ENCODE results near the gene BCL2. TPM values are rescaled to one million over a fixed set of nuclear protein-coding genes. Genes with fewer than 3 reads are reported as not detected.
"Not testable (repeated sequence)": the region's sequence is repeated elsewhere in the genome, so short reads cannot be mapped to it uniquely, and the experiment has no call there.

BCL2 gene
- polyA plus RNA-seq, 4 donors, result 0.89 to 7.2 (median 3.8) TPM

DNA sequence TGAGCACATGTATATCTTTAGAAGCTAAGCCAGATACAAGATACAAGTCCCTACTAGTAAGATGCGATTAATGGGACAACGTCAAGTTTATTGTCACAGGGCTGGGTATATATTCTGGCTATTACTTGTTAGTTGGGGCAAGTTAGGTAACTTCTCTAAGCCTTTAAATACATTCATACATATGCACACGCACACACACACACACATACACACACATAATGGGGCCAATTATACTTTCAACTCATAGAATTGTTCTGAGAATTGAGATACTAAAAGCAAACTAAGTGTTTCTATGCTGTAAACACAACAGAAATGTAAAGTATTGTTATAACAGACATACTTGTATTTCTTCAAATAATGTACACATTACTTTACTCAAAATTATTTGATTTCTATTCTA lies 116.1 kb downstream of the BCL2 start:
- no peaks in the 10 kb centered on the region for H3K36me3 ChIP-seq (ENCODE audit: control insufficient read depth in 3 of 3, insufficient read depth in 2 of 3, low read depth in 1 of 3, low read length in 3 of 3)
- DNase-seq (no peak), FAIRE-seq (no peak)
- H3K4me1 ChIP-seq (ENCODE audit: control insufficient read depth in 3 of 3, insufficient read depth in 2 of 3, low read depth in 1 of 3, low read length in 2 of 3), result no peaks in the 10 kb centered on the region
- no peak overlapping the region for H3K27ac ChIP-seq (ENCODE audit: low read depth in 1 of 3, low read length in 2 of 3)
- H3K4me3 ChIP-seq (ENCODE audit: low read depth in 1 of 3, low read length in 3 of 3), result no peak overlapping the region
- no peaks in the 10 kb centered on the region for H3K27me3 ChIP-seq (ENCODE audit: control insufficient read depth in 3 of 3, insufficient read depth in 3 of 3, low read length in 3 of 3)
- H3K9me3 ChIP-seq (ENCODE audit: control insufficient read depth in 2 of 2, insufficient read depth in 1 of 2, low read depth in 1 of 2, low read length in 1 of 2), result no peaks in the 10 kb centered on the region
- 94 to 96% (median 96%) methylated on average over 3 of the region's 3 CpGs for WGBS, 3 donors

DNA sequence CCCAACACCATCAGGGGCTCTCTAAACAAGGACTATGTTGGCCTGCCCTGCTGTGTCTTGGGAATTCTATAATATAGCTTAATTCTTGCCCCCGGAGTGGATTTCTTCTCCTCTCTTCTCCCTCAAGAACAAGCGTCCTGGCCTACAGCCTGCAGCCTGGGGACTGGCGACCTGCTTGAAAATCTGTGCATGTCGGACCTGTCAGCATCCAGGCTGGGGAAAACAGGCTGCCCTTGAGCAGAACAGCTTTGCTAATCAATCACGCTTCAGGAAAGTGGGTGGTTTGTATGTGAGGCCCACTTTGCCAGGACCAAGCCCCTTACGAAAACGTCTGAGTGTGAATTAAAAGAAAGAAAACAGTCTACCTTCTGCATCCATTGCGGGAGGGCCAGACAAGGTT lies 116.7 kb downstream of the BCL2 start:
- H3K4me3 ChIP-seq (ENCODE audit: low read depth in 1 of 3, low read length in 3 of 3), result no peak overlapping the region
- no peaks in the 10 kb centered on the region for H3K9me3 ChIP-seq (ENCODE audit: control insufficient read depth in 2 of 2, insufficient read depth in 1 of 2, low read depth in 1 of 2, low read length in 1 of 2)
- no peak for FAIRE-seq
- peaks cover 0 to 2% (median 0%) of the 10 kb centered on the region in 3 donors for H3K4me1 ChIP-seq (ENCODE audit: control insufficient read depth in 3 of 3, insufficient read depth in 2 of 3, low read depth in 1 of 3, low read length in 2 of 3)
- no peaks in the 10 kb centered on the region for H3K36me3 ChIP-seq (ENCODE audit: control insufficient read depth in 3 of 3, insufficient read depth in 2 of 3, low read depth in 1 of 3, low read length in 3 of 3)
- no peak for DNase-seq
- WGBS, 3 donors, result 87 to 94% (median 93%) methylated on average over 8 of the region's 8 CpGs
- H3K27me3 ChIP-seq (ENCODE audit: control insufficient read depth in 3 of 3, insufficient read depth in 3 of 3, low read length in 3 of 3), result no peaks in the 10 kb centered on the region
- H3K27ac ChIP-seq (ENCODE audit: low read depth in 1 of 3, low read length in 2 of 3), result no peak overlapping the region

DNA sequence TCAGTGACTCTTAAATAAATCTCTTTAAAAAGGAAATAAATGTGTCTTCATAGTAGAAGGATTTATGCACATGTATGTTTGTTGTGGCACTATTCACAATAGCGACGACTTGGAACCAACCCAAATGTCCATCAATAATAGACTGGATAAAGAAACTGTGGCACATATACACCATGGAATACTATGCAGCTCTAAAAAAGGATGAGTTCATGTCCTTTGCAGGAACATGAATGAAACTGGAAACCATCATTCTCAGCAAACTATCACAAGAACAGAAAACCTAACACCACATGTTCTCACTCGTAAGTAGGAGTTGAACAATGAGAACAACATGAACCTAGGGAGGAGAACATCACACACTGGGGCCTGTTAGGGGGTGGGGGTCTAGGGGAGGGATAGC lies 118.1 kb downstream of the BCL2 start:
- FAIRE-seq; H3K27me3 ChIP-seq (ENCODE audit: control insufficient read depth in 3 of 3, insufficient read depth in 3 of 3, low read length in 3 of 3); DNase-seq; H3K4me1 ChIP-seq (ENCODE audit: control insufficient read depth in 3 of 3, insufficient read depth in 2 of 3, low read depth in 1 of 3, low read length in 2 of 3); H3K27ac ChIP-seq (ENCODE audit: low read depth in 1 of 3, low read length in 2 of 3); H3K4me3 ChIP-seq (ENCODE audit: low read depth in 1 of 3, low read length in 3 of 3); H3K9me3 ChIP-seq (ENCODE audit: control insufficient read depth in 2 of 2, insufficient read depth in 1 of 2, low read depth in 1 of 2, low read length in 1 of 2); H3K36me3 ChIP-seq (ENCODE audit: control insufficient read depth in 3 of 3, insufficient read depth in 2 of 3, low read depth in 1 of 3, low read length in 3 of 3): not testable (repeated sequence)
- WGBS, 3 donors, result 93 to 97% (median 95%) methylated on average over 3 of the region's 3 CpGs

DNA sequence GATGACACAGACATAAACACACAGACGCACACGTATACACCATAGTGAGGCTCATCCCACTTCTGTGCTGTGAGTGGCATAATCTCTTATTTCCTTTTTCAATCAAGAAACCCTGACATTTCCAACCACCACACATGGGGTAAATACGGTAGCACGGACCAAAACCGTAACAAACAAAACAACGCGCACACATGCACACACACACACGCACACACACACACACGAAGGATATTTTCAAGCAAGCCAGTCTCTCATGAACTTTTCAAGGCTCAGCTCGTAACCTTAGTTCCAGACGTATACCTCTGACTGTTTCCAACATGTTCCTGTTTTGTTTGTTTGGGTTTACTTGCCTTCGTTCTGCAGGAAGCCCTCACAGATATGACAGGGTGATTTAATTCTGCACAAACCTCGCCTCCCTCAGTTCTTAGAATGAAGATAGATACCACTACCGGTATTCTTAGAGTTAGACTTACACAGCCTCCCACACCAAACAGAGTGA lies 119.8 kb downstream of the BCL2 start:
- DNase-seq, result peak in 1 of 2 donors; percentile 65
- WGBS, 3 donors, result 49 to 63% (median 56%) methylated on average over 14 of the region's 14 CpGs
- H3K36me3 ChIP-seq (ENCODE audit: control insufficient read depth in 3 of 3, insufficient read depth in 2 of 3, low read depth in 1 of 3, low read length in 3 of 3), result no peaks in the 10 kb centered on the region
- FAIRE-seq, result no peak
- H3K9me3 ChIP-seq (ENCODE audit: control insufficient read depth in 2 of 2, insufficient read depth in 1 of 2, low read depth in 1 of 2, low read length in 1 of 2), result no peaks in the 10 kb centered on the region
- peak overlapping the region in 1 of 3 donors; percentile 6 for H3K27ac ChIP-seq (ENCODE audit: low read depth in 1 of 3, low read length in 2 of 3)
- H3K4me3 ChIP-seq (ENCODE audit: low read depth in 1 of 3, low read length in 3 of 3), result no peak overlapping the region
- H3K27me3 ChIP-seq (ENCODE audit: control insufficient read depth in 3 of 3, insufficient read depth in 3 of 3, low read length in 3 of 3), result no peaks in the 10 kb centered on the region
- H3K4me1 ChIP-seq (ENCODE audit: control insufficient read depth in 3 of 3, insufficient read depth in 2 of 3, low read depth in 1 of 3, low read length in 2 of 3), result peaks cover 2 to 12% (median 4%) of the 10 kb centered on the region in 3 donors

DNA sequence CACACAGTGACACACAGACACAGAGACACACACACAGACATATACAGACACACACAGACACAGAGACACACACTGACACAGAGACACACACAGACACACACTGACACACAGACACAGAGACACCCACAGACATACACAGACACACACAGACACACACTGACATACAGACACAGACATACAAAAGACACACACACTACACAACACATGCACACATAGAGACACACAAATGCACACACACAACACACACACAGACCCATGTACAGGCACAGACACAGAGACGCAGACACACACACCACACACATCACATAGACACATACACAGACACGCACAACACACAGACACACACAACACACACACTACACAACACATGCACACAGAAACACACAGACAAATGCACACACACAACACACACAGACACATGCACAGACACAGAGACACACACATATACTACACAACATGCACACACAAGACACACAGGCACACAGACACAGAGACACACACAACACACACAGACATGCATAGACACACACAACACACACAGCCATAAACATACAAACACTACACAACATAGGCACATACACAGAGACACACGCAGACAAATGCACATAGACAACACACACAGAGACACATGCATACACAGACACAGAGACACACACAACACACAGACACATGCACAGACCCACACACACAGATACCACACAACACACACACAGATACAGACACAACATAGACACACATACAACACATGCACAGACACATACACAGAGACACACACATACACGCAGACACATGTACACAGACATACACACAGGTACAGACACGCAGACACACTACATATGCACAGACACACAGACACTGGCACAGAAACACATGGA lies 120.5 kb downstream of the BCL2 start:
- FAIRE-seq (no peak), DNase-seq (no peak)
- WGBS, 3 donors, result 90 to 97% (median 93%) methylated on average over 5 of the region's 5 CpGs
- H3K36me3 ChIP-seq (ENCODE audit: control insufficient read depth in 3 of 3, insufficient read depth in 2 of 3, low read depth in 1 of 3, low read length in 3 of 3), result no peaks in the 10 kb centered on the region
- peak overlapping the region in 2 of 3 donors; percentile 6 to 21 for H3K27ac ChIP-seq (ENCODE audit: low read depth in 1 of 3, low read length in 2 of 3)
- peaks cover 4 to 15% (median 4%) of the 10 kb centered on the region in 3 donors for H3K4me1 ChIP-seq (ENCODE audit: control insufficient read depth in 3 of 3, insufficient read depth in 2 of 3, low read depth in 1 of 3, low read length in 2 of 3)
- H3K4me3 ChIP-seq (ENCODE audit: low read depth in 1 of 3, low read length in 3 of 3), result peak overlapping the region in 1 of 3 donors; percentile 7
- H3K9me3 ChIP-seq (ENCODE audit: control insufficient read depth in 2 of 2, insufficient read depth in 1 of 2, low read depth in 1 of 2, low read length in 1 of 2), result no peaks in the 10 kb centered on the region
- H3K27me3 ChIP-seq (ENCODE audit: control insufficient read depth in 3 of 3, insufficient read depth in 3 of 3, low read length in 3 of 3), result no peaks in the 10 kb centered on the region

DNA sequence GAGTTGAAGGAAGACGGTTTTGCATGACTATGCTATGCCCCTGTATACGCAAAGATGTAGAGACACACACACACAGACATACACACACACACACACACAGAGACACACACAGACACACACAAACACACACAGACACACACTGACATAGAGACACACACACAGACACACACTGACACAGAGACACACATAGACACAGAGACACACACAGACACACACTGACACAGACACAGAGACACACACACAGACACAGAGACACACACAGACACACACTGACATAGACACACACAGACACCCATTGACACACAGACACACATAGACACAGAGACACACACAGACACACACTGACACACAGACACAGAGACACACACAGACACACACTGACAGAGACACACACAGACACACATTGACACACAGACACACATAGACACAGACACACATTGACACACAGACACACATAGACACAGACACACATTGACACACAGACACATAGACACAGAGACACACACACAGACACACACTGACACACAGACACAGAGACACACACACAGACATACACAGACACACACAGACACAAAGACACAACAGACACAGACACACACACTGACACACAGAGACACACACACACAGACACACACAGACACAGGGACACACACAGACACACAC lies 121.3 kb downstream of the BCL2 start:
- H3K36me3 ChIP-seq (ENCODE audit: control insufficient read depth in 3 of 3, insufficient read depth in 2 of 3, low read depth in 1 of 3, low read length in 3 of 3), result no peaks in the 10 kb centered on the region
- no peaks in the 10 kb centered on the region for H3K27me3 ChIP-seq (ENCODE audit: control insufficient read depth in 3 of 3, insufficient read depth in 3 of 3, low read length in 3 of 3)
- no peaks in the 10 kb centered on the region for H3K9me3 ChIP-seq (ENCODE audit: control insufficient read depth in 2 of 2, insufficient read depth in 1 of 2, low read depth in 1 of 2, low read length in 1 of 2)
- no peak overlapping the region for H3K4me3 ChIP-seq (ENCODE audit: low read depth in 1 of 3, low read length in 3 of 3)
- no peak for DNase-seq
- FAIRE-seq, result no peak
- WGBS, 3 donors, result 55 to 65% (median 65%) methylated on average over 2 of the region's 2 CpGs
- peaks cover 4 to 15% (median 4%) of the 10 kb centered on the region in 3 donors for H3K4me1 ChIP-seq (ENCODE audit: control insufficient read depth in 3 of 3, insufficient read depth in 2 of 3, low read depth in 1 of 3, low read length in 2 of 3)
- peak overlapping the region in 2 of 3 donors; percentile 6 to 21 for H3K27ac ChIP-seq (ENCODE audit: low read depth in 1 of 3, low read length in 2 of 3)

DNA sequence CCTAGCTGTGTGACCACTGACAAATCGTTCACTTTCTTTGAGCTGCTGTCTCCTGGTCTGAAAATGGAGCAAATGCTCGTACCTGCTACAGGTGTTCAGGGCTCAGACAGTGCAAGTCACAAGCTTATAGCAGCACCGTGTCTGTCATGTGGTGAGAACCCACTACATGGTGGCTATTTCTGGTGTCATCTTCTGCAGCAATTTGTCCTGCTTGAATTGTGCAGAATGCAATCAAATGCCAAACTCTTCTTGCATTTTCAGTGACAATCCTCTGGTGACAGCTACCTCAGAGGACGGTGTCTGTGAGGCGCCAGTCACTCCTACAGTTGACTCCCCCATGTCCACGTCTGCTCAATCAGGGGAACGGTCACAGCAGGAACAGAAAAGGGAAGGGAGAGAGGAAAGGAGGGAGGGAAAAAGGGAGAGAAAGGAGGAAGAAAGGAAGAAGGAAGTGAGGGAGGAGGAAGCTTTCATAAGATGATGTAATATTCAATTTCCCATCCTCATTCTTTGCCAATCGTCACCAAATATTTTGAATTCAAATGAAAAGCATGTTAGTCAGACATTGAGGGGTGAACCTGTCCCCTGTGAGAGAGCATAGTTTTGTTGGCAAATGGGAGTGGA lies 122.2 kb downstream of the BCL2 start:
- H3K27me3 ChIP-seq (ENCODE audit: control insufficient read depth in 3 of 3, insufficient read depth in 3 of 3, low read length in 3 of 3), result no peaks in the 10 kb centered on the region
- FAIRE-seq, result no peak
- H3K4me3 ChIP-seq (ENCODE audit: low read depth in 1 of 3, low read length in 3 of 3), result no peak overlapping the region
- WGBS, 3 donors, result 20 to 40% (median 21%) methylated on average over 8 of the region's 8 CpGs
- H3K36me3 ChIP-seq (ENCODE audit: control insufficient read depth in 3 of 3, insufficient read depth in 2 of 3, low read depth in 1 of 3, low read length in 3 of 3), result no peaks in the 10 kb centered on the region
- H3K4me1 ChIP-seq (ENCODE audit: control insufficient read depth in 3 of 3, insufficient read depth in 2 of 3, low read depth in 1 of 3, low read length in 2 of 3), result peaks cover 4 to 15% (median 4%) of the 10 kb centered on the region in 3 donors
- H3K27ac ChIP-seq (ENCODE audit: low read depth in 1 of 3, low read length in 2 of 3), result peak overlapping the region in 2 of 3 donors; percentile 50 to 74
- peak in 1 of 2 donors; percentile 35 for DNase-seq
- no peaks in the 10 kb centered on the region for H3K9me3 ChIP-seq (ENCODE audit: control insufficient read depth in 2 of 2, insufficient read depth in 1 of 2, low read depth in 1 of 2, low read length in 1 of 2)
